ENCODE results near the gene CCDC85C.
"Not testable (repeated sequence)": the region's sequence is repeated elsewhere in the genome, so short reads cannot be mapped to it uniquely, and the experiment has no call there.

The CCDC85C gene

GRCh38 chr14:99644723-99645544 is 40.9 kb upstream of the CCDC85C start, which contains the start of gene HHIPL1:
HHIPL1 (plus strand) TSS chr14:99645129; CDS start chr14:99645208, 79 bp downstream.
- H3K27me3 ChIP-seq (ENCODE audit: insufficient read depth, low read depth): no peaks in the 10 kb centered on the region
- no peaks in the 10 kb centered on the region for H3K36me3 ChIP-seq (ENCODE audit: insufficient read depth)
- H3K79me2 ChIP-seq (ENCODE audit: insufficient read depth, low read depth): no peaks in the 10 kb centered on the region
- H3K4me1 ChIP-seq (ENCODE audit: low read depth, poor library complexity, severe bottlenecking): no peaks in the 10 kb centered on the region
- H4K20me1 ChIP-seq (ENCODE audit: insufficient read depth): no peaks in the 10 kb centered on the region
- TF ChIP-seq, protein P1, sequence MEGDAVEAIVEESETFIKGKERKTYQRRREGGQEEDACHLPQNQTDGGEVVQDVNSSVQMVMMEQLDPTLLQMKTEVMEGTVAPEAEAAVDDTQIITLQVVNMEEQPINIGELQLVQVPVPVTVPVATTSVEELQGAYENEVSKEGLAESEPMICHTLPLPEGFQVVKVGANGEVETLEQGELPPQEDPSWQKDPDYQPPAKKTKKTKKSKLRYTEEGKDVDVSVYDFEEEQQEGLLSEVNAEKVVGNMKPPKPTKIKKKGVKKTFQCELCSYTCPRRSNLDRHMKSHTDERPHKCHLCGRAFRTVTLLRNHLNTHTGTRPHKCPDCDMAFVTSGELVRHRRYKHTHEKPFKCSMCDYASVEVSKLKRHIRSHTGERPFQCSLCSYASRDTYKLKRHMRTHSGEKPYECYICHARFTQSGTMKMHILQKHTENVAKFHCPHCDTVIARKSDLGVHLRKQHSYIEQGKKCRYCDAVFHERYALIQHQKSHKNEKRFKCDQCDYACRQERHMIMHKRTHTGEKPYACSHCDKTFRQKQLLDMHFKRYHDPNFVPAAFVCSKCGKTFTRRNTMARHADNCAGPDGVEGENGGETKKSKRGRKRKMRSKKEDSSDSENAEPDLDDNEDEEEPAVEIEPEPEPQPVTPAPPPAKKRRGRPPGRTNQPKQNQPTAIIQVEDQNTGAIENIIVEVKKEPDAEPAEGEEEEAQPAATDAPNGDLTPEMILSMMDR (conservative IDR thresholded peaks at IDR 0.05; ENCODE audit: low read depth, low read length): no peak
- no peak within 1 kb of the TSS for H3K4me2 ChIP-seq
- no peak within 1 kb of the TSS for H2AFZ ChIP-seq (ENCODE audit: low read depth)
- no peak within 1 kb of the TSS for H3K9ac ChIP-seq
- H3K4me3 ChIP-seq (IDR thresholded peaks at IDR 0.05; ENCODE audit: insufficient read depth, low read depth, low read length): no peak within 1 kb of the TSS
- no peak within 1 kb of the TSS for H3K27ac ChIP-seq

DNA sequence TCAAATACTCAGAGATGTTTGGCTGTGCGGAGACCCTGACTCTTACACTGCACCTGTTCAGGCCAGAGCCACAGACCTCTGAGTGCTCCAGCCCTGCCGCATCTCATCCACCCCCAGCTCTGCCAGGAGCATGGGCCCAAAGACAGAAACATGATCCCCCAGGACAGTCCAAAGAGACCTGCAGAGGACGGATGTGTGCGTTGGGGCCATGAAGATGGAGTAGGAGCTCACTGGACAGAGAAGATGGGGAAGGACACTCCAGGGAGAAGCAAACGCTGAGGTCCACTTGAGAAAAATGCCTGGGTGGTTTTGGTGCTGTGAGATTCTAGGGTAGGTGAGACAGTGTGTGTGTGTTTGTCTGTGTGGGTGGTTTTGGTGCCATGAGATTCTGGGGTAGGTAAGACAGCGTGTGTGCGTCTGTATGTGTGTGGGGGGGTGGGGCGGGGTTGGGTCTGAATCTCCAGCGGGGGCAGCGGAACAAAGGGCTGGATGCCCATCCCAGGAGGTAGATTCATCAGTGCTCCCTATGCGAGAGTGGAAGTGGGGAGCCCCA is 40.1 kb upstream of the CCDC85C start:
- H3K9ac ChIP-seq: no peak overlapping the region
- H3K36me3 ChIP-seq (ENCODE audit: insufficient read depth): no peaks in the 10 kb centered on the region
- no peaks in the 10 kb centered on the region for H4K20me1 ChIP-seq (ENCODE audit: insufficient read depth)
- no peak overlapping the region for H3K4me3 ChIP-seq (IDR thresholded peaks at IDR 0.05; ENCODE audit: insufficient read depth, low read depth, low read length)
- no peaks in the 10 kb centered on the region for H3K79me2 ChIP-seq (ENCODE audit: insufficient read depth, low read depth)
- H3K27me3 ChIP-seq (ENCODE audit: insufficient read depth, low read depth): no peaks in the 10 kb centered on the region
- no peak overlapping the region for H2AFZ ChIP-seq (ENCODE audit: low read depth)
- H3K27ac ChIP-seq: no peak overlapping the region
- TF ChIP-seq, protein P1 (conservative IDR thresholded peaks at IDR 0.05; ENCODE audit: low read depth, low read length): no peak
- no peak overlapping the region for H3K4me2 ChIP-seq
- no peaks in the 10 kb centered on the region for H3K4me1 ChIP-seq (ENCODE audit: low read depth, poor library complexity, severe bottlenecking)

DNA sequence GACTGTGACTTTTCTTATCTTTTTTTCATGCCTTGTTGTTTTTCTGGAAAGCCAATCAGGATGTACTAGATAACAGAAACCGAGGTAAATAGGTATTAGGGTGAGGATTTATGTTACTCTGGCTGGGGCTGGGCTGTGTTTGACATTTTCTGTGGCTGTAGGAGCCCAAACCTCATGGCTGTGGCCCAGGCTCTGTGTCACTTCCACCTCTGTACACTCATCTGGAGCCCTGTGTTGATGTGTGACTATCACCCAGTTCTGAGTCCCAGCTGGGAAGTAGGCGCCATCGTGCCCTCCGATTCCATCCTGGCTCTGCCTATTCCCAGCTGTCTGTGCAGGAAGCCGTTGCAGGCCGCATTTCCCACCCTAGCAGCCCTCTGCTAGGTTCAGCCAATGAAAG is 39.3 kb upstream of the CCDC85C start:
- TF ChIP-seq, protein P1 (conservative IDR thresholded peaks at IDR 0.05; ENCODE audit: low read depth, low read length): no peak
- no peak overlapping the region for H2AFZ ChIP-seq (ENCODE audit: low read depth)
- no peak overlapping the region for H3K4me2 ChIP-seq
- H3K27me3 ChIP-seq (ENCODE audit: insufficient read depth, low read depth): no peaks in the 10 kb centered on the region
- H3K36me3 ChIP-seq (ENCODE audit: insufficient read depth): no peaks in the 10 kb centered on the region
- H3K79me2 ChIP-seq (ENCODE audit: insufficient read depth, low read depth): no peaks in the 10 kb centered on the region
- H4K20me1 ChIP-seq (ENCODE audit: insufficient read depth): no peaks in the 10 kb centered on the region
- H3K9ac ChIP-seq: no peak overlapping the region
- no peak overlapping the region for H3K4me3 ChIP-seq (IDR thresholded peaks at IDR 0.05; ENCODE audit: insufficient read depth, low read depth, low read length)
- H3K27ac ChIP-seq: no peak overlapping the region
- no peaks in the 10 kb centered on the region for H3K4me1 ChIP-seq (ENCODE audit: low read depth, poor library complexity, severe bottlenecking)

DNA sequence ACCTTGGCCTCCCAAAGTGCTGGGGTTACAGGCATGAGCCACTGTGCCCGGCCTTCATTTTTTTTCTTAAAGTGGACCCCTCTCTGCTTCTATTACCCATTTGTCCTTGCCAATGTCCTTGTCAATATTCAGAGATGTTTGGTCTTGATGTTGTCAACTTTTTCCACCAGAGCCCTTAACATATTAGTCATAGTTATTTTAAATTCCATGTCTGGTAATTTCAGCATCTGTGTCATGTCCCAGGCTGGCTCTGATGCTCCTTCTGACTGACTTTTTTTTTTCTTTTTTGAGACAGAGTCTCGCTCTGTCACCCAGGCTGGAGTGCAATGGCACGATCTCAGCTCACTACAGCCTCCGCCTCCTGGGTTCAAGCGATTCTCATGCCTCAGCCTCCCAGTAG is 38.8 kb upstream of the CCDC85C start:
- not testable (repeated sequence) for H3K79me2 ChIP-seq (ENCODE audit: insufficient read depth, low read depth); H3K9ac ChIP-seq

DNA sequence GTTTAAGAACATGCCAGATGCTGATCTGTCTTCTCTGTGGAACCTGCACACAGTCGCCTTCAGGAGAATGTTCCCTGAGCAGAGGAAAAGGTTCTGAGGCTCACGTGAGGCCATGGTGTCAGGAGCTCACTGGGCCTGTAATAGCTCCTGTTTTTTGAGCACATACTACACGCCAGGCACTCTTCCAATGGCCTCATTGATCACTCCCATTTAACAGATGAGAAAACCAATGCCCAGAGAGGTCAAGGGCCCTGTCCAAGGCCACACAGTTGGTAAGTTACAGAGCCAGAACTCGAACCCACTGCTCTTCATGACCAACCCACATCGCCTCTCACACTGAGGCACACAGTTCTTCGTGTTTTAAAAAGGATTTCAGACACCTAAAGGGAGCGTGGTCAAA is 33.6 kb upstream of the CCDC85C start:
- H4K20me1 ChIP-seq (ENCODE audit: insufficient read depth): no peaks in the 10 kb centered on the region
- TF ChIP-seq, protein P1 (conservative IDR thresholded peaks at IDR 0.05; ENCODE audit: low read depth, low read length): no peak
- no peak overlapping the region for H3K4me2 ChIP-seq
- no peak overlapping the region for H3K4me3 ChIP-seq (IDR thresholded peaks at IDR 0.05; ENCODE audit: insufficient read depth, low read depth, low read length)
- no peaks in the 10 kb centered on the region for H3K4me1 ChIP-seq (ENCODE audit: low read depth, poor library complexity, severe bottlenecking)
- no peaks in the 10 kb centered on the region for H3K36me3 ChIP-seq (ENCODE audit: insufficient read depth)
- no peak overlapping the region for H2AFZ ChIP-seq (ENCODE audit: low read depth)
- H3K79me2 ChIP-seq (ENCODE audit: insufficient read depth, low read depth): no peaks in the 10 kb centered on the region
- no peak overlapping the region for H3K9ac ChIP-seq
- no peaks in the 10 kb centered on the region for H3K27me3 ChIP-seq (ENCODE audit: insufficient read depth, low read depth)
- H3K27ac ChIP-seq: no peak overlapping the region

More for the DNA sequence above, 38.8 kb upstream of the CCDC85C start:
- H2AFZ ChIP-seq (ENCODE audit: low read depth); H4K20me1 ChIP-seq (ENCODE audit: insufficient read depth); H3K27ac ChIP-seq; H3K4me3 ChIP-seq (IDR thresholded peaks at IDR 0.05; ENCODE audit: insufficient read depth, low read depth, low read length); H3K36me3 ChIP-seq (ENCODE audit: insufficient read depth); H3K4me1 ChIP-seq (ENCODE audit: low read depth, poor library complexity, severe bottlenecking); H3K4me2 ChIP-seq; H3K27me3 ChIP-seq (ENCODE audit: insufficient read depth, low read depth): not testable (repeated sequence)

All from KMS-11 (cell line).